GM20000 (cell line): Measurements from ENCODE around the gene ZFAND3.
A peak's percentile ranks its signal among the peaks of the same experiment; 100 is the strongest.
"Not testable (repeated sequence)": the region's sequence is repeated elsewhere in the genome, so short reads cannot be mapped to it uniquely, and the experiment has no call there.

ENCODE experiments used
- DNase-seq: peaks from one replicate; pipeline ENCODE4 v3.0.0; 2012; ENCODE audit warnings: low spot score
- CTCF ChIP-seq: IDR thresholded peaks from 2 replicates; pipeline ENCODE4 v1.5.1; 2012; ENCODE audit warnings: mild to moderate bottlenecking, control low read depth; ENCODE audit errors: extremely low read depth, missing control alignments

Gene ZFAND3

GRCh38 chr6:38118791-38119365, 299.4 kb downstream of the ZFAND3 start:
- DNase-seq: no peak
- TF ChIP-seq CTCF: no peak

- TF ChIP-seq CTCF: no peak
- no peak for DNase-seq
These were observed 300.0 kb downstream of the ZFAND3 start for GRCh38 chr6:38119516-38119915.

- DNase-seq: not testable (repeated sequence)
These were observed 304.8 kb downstream of the ZFAND3 start for GRCh38 chr6:38124224-38124926.

- no peak for TF ChIP-seq CTCF
- DNase-seq: no peak
These were observed 307.8 kb downstream of the ZFAND3 start for GRCh38 chr6:38127284-38127683.

GRCh38 chr6:38131527-38131965, 312.0 kb downstream of the ZFAND3 start:
- TF ChIP-seq CTCF: no peak

GRCh38 chr6:38133932-38134703, 314.6 kb downstream of the ZFAND3 start:
- TF ChIP-seq CTCF: no peak
- no peak for DNase-seq

More at GRCh38 chr6:38131527-38131965, 312.0 kb downstream of the ZFAND3 start:
- peak; percentile 27 for DNase-seq

- no peak for TF ChIP-seq CTCF
- no peak for DNase-seq
These were observed 315.2 kb downstream of the ZFAND3 start for GRCh38 chr6:38134704-38135088.
